HG03575 (cell line): ENCODE data around the gene KRTAP12-3.
"Not testable (repeated sequence)": the region's sequence is repeated elsewhere in the genome, so short reads cannot be mapped to it uniquely, and the experiment has no call there.

Source experiments
- ATAC-seq: cut with Tn5 transposase; IDR thresholded peaks from one replicate; pipeline ENCODE4 v1.9.1; 2021; ENCODE audit not compliant: unreplicated experiment, insufficient number of reproducible peaks, low FRiP score; ENCODE audit errors: extremely low read depth

Gene KRTAP12-3

GRCh38 chr21:44648557-44649311, 9.0 kb upstream of the KRTAP12-3 start:
- ATAC-seq = no peak

DNA sequence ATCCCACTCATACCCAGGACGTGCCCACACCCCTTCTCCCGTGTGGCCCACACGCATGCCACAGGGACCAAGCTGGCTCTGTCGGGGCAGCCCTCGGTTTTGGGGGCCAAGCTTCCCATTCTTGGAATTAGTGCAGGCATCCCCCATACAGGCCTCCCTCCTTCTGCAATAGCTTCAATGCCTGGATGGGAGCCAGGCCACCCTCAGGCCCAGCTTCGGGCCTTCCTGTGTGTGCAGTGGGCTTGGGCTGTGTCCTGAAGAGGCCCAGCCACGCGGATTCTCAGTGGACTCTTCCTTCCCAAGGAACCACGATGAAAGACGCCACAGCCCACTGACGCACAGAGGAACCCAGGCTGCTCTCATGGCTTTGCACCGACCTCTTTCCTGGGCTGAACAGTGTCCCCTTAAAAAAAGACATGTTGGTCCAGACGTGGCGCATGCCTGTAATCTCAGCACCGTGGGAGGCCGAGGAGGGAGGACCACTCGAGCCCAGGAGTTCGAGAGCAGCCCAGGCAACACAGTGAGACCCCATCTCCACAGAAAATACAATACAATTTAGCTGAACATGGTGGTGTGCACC, 8.1 kb upstream of the KRTAP12-3 start:
- no peak for ATAC-seq

DNA sequence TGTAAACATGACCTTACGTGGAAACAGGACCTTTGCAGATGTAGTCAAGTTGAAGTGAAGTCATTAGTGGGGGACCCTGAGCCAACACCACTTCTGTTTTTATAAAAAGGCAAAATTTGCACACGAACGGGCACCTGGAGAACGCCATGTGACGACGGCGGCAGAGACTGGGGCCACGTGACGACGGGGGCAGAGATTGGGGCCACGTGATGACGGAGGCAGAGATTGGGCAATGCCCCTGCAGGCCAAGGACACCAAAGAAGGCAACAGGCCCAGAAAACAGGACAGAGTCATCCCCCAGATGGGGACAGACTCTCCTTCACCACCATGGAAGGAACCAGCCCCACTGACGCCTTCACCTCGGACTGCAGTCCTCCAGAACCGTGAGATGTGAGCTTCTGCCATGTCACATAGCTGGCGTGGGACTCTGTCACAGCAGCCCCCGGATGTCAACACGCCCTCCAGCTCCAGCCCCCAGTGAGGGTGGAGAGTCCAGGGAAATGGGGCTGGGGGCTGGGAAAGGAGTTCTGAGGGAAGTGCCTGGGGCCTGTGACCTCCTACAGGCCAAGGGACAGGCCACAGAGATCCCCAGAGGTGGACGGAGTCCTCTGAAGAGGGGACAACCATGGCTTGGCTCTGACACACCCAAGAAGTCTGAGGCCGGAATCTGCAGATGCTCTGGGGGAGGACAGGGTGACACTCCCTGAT, 7.3 kb upstream of the KRTAP12-3 start:
- no peak for ATAC-seq

- ATAC-seq = no peak
These were observed 6.6 kb upstream of the KRTAP12-3 start for GRCh38 chr21:44650973-44651675.

GRCh38 chr21:44653123-44653522, 4.6 kb upstream of the KRTAP12-3 start:
- ATAC-seq = no peak

DNA sequence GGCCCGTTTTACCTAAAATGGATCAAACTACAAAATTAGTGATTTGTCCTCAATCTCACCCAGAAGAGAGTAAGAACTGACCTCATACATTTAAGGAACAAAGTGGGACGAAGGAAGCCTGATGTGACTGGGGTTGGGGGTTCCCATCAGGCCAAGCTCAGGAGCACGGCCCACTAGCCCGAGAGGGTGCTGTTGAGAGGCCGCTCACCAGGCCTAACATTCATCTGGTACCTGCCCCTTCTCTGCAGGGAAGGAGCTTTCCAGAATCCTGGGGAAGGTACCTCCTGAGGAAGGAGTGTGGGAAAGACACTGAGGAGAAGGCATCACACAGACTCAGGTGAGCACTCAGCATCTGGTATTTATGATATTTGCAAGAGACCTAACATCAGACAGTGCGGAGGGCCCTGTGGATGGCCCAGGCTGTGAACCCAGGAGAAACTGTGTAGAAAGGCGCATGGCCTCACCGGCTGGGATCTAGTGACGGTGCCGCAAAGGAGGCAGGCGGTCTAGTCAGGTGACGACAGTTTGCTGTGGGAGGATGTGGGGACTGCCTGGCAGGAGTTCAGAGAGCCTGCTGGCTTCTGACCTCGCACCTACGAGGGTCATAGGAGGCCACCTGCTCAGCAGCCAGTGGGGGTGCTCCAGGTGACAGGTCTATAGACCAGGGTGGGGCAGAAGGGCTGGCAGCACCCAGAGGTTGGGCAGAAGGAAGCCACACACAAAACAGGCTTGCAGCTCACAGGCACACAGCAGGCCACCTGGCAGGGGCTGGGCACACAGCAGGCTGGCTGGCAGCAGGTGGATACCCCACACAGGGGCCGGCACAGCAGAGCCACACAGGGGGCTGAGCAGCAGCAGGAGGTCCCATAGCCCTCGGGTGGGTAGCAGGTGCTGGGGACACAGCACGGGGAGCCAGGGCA, 3.8 kb upstream of the KRTAP12-3 start:
- ATAC-seq = no peak

GRCh38 chr21:44654576-44655175, 3.1 kb upstream of the KRTAP12-3 start, which contains the start of gene KRTAP12-4:
Gene KRTAP12-4 (minus strand): TSS chr21:44654659. CDS start chr21:44654614, 45 bp downstream.
- no peak for ATAC-seq

- ATAC-seq = no peak
These were observed 864 bp upstream of the KRTAP12-3 start for GRCh38 chr21:44656868-44657267.

GRCh38 chr21:44658541-44658910, 794 bp downstream of the KRTAP12-3 start:
- ATAC-seq = no peak

- ATAC-seq = no peak
These were observed 1.3 kb downstream of the KRTAP12-3 start for GRCh38 chr21:44658913-44659595.

DNA sequence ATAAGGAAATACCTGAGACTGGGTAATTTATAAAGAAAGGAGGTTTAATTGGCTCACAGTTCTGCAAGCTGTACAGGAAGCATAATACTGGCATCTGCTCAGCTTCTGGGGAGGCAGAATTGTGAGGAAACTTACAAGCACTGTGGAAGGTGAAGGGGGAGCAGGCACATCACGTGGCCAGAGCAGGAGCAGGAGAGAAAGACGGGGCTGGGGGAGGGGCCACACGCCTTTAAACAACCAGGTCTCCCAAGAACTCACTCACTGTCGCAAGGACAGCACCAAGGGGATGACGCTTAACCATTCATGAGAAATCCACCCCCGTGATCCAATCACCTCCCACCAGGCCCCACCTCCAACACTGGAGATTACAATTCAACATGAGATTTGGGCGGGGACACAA, 3.8 kb downstream of the KRTAP12-3 start:
- not testable (repeated sequence) for ATAC-seq

DNA sequence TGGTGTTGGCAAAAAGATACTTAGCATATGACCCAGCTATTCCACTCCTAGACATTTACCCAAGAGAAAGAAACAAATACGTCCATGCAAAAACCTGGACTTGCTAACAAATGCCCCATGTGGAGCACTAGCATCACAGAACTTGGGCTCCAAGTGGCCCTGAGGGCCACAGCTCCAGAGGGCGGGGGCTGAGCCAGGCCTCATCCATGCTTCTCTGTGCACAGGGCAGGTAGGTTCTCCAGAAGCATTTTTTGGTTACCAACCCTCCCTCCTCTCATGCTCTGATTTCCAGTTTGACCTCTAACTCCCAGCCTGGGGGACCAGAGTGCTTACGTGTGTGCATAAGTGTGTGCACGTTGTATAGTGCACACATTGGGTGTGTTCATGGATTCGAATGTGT, 7.0 kb downstream of the KRTAP12-3 start:
- ATAC-seq = no peak

DNA sequence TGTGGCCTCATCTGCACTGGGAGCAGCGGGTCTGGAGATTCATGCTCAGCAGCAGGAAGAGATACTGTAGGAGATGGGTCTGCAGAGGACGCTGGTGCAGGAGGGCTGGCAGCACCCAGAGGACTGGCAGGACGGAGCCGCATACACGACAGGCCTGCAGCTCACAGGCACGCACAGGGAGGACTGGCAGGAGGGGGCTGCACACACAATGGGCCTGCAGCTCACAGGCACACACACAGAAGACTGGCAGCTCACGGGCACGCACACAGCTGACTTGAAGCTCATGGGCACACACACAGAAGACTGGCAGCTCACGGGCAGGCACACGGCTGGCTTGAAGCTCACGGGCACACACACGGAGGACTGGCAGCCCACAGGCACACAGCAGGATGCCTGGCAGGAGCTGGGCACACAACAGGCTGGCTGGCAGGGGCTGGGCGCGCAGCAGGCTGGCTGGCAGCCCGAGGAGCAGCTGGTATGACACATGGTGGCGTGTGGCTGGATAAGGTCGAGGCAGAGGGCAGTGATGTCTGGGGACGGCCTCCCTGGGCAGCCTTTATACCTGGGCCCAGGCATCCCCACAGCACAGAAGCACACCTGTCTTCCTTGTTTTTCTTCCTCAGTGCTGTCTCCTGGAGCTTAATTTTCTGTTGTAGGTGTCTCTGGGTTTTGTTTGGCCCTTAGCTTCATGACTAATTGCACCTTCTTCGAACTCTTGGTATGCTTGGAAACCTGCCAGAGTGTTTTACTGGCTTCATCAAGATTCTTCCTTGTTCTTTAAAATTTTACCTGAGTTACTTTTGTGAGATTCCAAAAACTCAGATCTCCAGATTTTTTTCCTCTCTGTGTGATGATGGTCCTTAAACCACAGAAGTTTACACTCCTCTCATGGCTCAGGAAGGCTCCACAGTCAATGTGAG, 8.9 kb downstream of the KRTAP12-3 start, which contains the start of gene KRTAP12-2:
Gene KRTAP12-2 (minus strand): TSS at position 527 of the 920 bp plus-strand sequence. CDS start 41 bp downstream, at position 486.
- ATAC-seq = no peak

DNA sequence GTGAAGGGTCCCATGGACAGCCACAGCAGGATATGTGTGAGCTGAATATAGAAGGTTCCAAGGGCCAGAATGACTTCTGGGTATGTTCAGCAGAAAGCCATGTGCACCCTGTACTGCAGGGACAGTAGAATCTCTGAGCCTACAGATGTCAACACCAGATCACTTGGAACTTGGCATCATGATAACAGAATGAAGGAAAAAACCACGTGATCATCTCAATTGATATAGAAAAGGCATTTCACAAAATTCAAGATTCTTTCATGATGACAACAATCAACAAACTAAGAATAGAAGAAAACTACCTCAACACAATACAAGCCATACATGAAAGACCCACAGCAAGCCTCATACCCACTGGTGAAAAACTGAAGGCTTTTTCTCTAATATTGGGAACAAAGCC, 9.9 kb downstream of the KRTAP12-3 start:
- ATAC-seq = no peak

- no peak for ATAC-seq
These were observed 13.1 kb downstream of the KRTAP12-3 start for GRCh38 chr21:44670642-44671432.

DNA sequence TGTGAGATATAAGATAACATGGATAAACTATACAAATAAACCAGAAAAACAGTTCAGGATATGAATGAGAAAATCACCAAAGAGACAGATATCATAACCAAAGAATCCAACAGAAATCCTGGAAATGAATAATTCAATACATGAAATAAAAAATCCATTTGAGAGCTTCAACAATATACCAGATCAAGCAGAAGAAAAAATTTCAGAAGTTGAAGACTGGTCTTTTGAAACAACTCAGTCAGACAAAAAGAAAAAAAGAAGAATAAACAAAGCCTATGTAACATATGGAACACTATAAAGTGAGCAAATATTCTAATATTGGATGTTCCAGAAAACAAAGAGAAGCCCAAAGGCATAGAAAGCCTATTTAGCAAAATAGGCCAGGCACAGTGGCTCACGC, 14.2 kb downstream of the KRTAP12-3 start:
- no peak for ATAC-seq
